ENCODE measurements around the gene ADAMTSL4. TPM values are rescaled to one million over a fixed set of nuclear protein-coding genes. Genes with fewer than 3 reads are reported as not detected.

Gene ADAMTSL4
- total RNA-seq, 1 experiment from 2014 or later, result not detected

DNA sequence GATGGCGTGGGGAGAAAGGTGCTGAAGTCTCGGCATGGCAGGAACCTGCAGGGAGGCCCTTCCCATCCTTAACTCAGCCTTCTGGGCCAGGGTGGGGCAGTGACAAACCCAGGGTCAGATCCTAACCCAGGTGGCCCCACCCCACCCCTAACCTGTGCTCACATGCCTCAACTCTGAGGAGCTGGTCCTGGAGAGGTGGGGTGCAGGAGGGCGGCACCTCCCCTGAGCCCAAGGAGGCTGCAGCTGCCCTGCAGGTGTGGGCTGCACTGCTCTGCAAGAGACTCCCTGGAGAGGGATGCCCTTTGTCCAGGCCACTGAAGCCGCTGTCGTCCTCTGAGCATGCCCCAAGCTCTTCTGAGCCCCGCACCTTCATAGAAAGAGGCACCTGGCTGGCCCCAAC is 15.2 kb upstream of the ADAMTSL4 start:
- DNase-seq (ENCODE audit: low spot score), result no peak

DNA sequence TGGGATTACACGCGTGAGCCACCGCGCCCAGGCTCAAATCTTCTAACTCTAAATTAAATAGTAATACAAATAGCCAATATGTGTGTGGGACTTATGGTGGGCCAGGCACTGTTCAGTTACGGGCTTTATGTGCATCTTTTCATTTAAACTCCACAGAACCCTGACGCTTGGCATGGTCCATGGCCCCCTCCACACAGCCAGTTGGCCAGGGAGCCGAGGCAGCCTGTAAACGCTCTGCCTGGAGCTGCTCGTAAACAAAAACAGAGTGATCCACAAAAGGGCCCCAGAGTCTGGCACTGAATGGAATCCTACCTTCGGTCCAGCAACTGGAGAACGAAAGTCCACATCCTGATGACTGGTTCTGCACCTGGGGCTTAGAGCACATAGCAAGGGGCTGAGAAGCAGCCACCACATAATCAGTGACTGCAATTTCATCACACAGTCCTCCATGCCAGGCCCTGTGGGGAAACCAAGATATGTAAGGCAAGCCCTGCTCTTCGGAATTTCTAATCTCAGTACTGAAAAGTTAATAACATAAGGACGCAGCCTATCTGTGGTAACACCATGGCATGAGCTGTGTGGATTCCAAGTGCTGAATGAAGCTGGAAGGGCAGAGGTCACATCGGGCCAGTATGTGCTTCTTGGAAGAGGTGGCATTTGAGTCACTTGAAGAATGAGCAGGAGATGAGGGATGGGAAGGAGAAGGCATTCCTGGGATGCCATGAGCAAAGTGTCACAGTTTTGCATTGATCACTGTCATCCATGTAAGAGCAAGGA is 13.5 kb upstream of the ADAMTSL4 start:
- DNase-seq (ENCODE audit: low spot score), result no peak

DNA sequence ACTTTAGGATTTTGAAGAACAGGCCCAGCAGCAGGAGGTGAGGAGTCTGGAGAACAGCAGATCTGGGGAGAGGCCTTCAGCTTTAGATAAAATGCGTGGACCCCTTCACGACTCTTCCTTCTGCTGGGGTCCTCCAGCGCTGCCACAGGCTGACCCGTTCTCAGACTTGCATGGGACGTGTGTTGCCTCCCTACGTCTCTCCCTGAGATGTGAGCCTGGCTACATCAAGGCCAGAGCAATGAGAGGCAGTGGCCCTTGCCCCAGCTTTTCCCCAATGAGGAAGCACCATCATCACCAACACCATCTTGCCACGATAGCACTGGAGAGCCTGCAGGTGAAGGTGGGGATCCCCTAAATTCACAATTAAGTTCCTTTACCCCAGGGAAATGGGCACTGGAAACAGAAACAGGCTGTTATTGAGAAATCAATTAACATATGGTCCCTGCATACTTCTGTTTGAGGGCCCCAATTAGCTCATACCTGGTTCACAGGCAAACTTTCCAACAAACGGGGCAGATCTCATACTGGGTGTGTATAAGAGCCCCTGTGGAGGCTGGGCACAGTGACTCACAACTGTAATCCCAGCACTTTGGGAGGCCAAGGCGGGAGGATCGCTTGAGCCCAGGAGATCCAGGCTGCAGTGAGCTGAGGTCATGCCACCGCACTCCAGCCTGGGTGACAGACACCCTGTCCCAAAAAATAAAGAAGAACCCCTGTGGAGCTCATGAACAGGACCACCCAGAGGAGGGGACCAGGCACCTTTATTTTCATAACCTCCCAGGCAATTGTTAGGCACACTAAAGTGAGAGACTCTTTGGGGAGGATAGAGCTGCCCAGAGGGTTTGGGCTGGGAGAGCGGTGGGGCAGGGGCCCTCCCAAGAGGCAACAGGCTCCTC is 12.1 kb upstream of the ADAMTSL4 start:
- no peak for DNase-seq (ENCODE audit: low spot score)

DNA sequence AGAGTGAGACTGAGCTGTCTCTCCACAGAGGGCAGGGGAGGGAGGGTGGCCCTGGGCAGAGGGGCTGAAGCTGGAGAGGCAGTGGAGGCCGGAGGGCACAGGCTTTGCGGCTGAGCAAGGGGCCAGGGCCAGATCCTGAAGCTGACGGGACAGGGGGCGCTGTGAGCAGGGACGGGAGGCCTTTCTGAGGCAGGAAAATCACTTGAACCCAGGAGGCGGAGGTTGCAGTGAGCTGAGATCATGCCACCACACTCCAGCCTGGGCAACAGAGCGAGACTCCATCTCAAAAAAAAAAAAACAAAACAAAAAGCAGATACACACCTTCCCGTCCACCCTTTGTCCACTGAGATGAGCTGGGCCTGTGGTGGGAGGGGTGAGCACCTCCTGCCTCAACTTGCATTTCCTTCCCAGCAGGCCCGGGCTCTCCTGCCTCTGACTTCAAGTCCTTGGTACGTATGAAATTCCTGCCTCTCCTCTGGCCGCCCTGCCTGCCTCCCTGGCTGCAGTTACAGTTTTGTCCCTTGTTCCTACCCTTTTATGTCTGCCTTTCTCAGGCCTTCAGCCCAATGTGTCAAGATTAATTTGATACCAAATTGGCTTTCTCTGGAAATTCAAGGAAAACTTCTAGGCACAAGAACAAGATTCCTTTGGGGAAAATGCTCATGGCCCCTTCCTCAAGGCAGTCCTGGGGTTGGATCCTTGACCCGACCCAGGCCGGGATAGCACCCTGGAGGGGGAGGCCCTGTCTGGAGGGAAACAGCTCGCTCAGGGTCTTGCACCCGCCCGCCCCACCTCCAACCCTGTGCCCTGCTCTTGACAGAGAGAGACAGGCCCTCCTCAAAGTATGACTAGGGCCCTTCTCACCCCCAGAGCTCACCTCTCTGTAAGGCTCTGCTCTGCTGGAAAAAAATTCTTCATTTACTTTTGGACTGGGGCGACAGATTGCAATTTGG is 11.2 kb upstream of the ADAMTSL4 start:
- no peak for DNase-seq (ENCODE audit: low spot score)

DNA sequence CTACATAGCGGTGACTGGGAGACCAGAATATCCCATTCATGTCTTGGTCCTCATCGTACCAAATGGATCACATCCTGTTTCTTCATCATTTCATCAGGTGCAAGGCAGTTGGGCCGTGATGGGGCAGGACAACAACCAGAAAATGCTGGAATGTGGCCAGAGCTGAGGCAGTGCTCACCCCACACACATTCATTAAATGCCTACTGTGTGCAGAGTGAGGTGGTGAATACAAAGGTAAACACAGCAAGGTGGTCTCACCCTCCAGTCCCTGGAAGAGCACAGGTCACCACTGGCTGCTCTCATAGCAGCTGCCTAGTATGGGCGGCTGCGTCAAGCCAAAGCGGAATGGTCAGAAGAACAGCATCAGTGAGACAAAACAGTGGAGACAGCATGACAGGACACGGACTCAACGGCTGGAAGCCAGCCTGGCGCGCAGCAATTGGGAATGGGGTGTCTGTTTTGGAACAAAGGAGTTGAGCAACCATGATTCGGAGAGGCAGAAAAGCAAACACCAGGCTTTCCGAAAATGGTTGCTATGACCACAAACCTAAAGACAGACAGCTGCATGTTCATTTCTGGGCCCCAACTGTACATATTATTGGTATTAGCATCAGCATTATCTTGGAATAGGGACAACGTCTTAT is 5.6 kb upstream of the ADAMTSL4 start:
- no peak for DNase-seq (ENCODE audit: low spot score)

DNA sequence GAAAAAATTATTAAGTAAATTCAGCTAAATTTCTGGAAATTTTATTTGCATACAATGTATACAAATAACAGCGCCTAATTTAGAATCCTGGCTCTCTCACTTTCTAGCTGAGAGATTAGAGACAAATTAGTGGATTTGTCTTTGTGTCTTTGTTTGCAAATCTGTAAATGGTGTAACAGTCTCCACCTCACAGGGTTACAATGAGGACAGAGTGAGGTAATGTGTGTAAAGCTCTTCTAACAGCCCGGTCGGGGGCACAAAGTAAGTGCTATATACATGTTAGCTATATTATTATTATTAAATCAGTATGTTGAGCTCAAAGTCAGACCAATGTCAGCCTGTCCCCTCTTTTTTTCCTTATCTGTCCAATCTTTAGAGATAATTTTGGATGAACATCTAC is 5.0 kb upstream of the ADAMTSL4 start:
- DNase-seq (ENCODE audit: low spot score), result no peak

DNA sequence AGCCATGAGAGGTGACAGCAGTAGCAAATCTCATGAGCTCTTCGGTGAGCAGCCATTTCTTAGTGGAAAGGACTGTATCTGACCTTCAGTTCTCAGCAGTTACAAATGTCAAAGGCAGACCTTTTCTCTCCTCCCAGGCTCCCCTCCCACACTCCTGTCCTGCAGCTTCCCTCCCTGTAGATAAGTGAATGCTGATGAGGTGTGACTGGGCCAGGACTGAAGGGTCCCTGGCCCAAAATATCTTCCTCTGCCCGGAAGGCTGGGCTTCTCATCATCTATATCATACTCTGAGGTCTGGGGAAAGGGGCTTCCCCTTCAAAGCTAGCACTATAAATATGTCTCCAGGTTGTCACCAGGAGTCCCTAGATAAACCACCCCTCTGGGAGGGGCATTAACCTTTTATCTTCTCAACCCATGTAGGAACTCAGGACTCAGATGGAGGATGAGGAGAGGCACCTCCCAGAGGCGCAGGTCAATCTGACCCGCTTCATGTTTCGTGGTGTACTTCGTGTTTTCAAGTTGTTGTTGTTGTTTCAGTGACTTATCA is 3.6 kb upstream of the ADAMTSL4 start:
- DNase-seq (ENCODE audit: low spot score), result no peak

DNA sequence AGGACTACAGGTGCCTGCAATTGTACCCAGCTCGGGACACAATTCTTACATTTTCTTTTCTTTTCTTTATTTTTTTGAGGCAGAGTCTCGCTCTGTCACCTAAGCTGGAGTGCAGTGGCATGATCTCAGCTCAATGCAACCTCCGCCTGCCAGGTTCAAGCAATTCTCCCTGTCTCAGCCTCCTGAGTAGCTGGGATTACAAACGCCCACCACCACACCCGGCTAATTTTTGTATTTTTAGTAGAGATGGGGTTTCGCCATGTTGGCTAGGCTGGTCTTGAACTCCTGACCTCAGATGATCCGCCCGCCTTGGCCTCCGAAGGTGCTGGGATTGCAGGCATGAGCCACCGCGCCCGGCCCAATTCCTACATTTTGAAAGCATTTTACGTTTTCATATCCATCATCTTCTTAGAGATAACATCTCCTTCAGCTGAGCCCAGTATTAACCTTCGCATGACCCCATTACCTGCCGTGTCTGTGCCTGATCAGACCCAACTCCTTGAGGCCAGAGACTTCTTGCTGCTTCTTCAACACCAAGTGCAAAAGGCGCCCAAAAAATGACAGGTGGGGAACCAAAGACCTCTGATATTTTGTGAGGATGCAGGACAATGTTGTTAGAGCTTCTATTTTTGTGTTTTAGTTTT is 2.8 kb upstream of the ADAMTSL4 start:
- no peak for DNase-seq (ENCODE audit: low spot score)

DNA sequence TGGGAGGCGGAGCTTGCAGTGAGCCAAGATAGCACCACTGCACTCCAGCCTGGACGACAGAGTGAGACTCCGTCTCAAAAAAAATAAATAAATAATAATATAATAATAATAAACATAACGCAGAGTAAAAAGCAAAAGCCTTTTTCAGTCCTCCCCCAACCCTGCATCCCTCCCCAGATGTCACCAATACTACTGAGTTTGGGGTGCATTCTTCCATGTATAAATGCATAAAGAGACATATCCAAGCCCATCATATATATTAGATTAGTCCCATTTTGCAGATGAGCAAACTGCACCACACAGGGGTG is 930 bp upstream of the ADAMTSL4 start:
- no peak for DNase-seq (ENCODE audit: low spot score)

DNA sequence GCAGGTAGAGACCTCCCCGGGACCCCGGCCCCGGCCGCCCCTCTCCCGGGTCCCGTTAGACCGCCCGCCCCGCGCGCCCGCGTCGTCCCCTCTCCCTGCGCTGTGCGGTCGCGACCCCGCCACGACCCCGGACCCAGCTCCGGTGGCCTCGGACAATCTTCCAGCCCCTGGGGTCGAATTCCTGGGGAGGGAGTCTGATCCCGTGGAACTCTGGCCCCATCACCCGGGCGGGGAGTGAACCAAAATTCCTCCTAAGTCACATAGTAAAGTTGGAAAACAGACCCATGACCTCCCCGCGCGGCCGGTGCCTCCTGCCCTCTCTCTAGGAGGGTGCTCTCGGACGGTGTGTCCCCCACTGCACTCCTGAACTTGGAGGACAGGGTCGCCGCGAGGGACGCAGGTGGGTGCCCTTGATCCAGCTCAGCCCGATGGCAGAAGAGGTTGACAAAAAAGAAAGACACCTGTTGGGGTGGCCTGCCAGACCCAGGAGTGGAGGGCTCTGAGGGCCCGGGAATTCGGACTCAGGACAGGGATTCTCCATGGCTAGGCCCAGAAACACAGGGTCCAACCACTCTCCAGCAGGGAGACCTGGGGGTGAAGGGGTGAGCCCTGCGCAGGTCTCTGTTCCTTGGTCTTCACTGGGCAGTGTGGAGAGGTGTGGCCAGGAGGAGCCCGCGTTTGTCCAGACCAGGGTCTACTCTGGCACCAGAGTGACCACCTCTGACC is 451 bp downstream of the ADAMTSL4 start:
- no peak for DNase-seq (ENCODE audit: low spot score)

DNA sequence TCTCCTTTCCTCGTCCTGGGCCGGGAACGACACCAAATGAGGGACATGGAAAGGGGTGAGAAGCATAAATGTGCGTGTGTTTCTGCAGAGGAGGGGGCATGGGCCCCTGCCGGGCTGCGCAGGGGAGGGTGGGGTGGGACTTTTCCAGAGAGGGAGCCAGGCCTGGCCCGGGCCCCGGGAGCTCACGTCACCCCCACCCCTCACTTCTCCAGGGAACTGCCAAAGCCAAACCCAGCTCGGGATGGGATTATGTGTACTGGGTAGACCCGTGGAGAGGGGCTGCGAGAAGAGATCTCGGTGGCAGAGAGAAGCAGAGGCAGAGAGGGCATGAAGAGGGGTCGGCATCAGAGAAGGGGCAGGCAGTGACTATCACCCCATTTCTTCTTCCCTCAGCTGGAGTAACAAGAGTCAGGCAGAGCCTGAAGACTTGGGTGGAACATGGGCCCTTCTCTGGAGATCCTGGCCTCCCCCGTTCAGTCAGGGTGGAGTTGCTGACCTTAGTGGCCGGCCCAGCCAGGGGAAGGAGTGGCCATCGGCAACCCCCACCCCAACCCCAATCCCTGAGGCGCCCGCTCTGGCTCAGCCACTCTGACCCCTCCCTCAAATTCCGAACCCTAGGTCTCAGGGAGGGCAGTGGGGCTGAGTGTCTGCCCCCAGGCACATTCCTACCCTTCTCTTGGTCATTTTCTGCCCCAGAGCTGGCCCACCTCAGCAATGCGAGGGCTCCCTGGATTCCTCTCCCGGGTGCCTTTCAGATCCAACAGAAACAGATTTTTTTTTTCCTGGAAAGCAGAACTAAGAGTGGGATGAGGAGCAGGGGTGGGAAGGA is 1.2 kb downstream of the ADAMTSL4 start:
- no peak for DNase-seq (ENCODE audit: low spot score)

DNA sequence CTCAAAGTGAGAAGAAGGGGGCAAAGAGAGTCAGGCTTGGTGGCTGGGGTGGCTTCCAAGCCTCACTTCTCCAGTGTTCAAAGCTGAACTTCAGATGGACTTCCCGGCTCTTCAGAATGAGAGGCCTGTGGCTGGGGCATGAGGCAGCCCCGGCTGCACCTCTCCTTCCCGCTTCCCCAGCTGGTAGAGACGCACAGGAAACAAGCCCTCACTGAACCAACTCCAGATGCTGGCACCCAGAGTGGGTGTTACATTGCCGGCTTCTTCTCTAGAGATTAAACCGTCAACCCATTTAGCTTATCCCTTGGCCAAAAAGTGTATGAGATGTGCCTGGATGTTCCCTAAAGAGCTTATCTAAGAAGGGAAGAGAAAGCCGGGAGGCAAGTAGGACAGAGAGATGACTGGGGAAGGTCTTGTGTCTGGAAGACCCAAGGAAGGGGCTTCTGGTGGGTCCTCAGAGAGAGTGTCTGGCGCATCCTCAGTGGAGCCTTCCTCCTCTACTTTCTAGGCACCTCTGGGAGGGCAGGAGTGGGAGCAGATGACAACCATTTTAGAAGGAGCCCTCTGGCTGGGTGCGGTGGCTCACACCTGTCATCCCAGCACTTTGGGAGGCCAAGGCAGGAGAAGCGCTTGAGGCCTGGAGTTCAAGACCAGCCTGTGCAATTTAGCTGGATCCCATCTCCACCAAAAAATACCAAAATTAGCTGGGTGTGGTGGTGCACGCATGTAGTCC is 2.0 kb downstream of the ADAMTSL4 start:
- DNase-seq (ENCODE audit: low spot score), result peak; percentile 7

DNA sequence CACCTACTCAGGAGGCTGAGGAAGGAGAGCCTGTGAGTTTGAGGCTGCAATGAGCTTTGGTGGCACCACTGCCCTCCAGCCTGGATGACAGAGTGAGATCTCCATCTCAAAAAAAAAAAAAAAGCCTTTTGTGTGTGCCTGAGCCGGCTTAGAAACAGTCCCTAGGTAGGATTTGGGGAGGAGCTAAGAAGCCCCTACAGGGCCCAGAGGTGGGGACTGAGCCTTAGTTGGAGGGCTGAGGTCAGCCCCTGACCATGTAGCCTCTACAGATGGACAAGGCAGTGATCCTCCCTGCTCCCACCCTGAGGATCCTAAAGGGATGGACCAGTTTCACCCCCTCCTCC is 2.5 kb downstream of the ADAMTSL4 start:
- DNase-seq (ENCODE audit: low spot score), result no peak

DNA sequence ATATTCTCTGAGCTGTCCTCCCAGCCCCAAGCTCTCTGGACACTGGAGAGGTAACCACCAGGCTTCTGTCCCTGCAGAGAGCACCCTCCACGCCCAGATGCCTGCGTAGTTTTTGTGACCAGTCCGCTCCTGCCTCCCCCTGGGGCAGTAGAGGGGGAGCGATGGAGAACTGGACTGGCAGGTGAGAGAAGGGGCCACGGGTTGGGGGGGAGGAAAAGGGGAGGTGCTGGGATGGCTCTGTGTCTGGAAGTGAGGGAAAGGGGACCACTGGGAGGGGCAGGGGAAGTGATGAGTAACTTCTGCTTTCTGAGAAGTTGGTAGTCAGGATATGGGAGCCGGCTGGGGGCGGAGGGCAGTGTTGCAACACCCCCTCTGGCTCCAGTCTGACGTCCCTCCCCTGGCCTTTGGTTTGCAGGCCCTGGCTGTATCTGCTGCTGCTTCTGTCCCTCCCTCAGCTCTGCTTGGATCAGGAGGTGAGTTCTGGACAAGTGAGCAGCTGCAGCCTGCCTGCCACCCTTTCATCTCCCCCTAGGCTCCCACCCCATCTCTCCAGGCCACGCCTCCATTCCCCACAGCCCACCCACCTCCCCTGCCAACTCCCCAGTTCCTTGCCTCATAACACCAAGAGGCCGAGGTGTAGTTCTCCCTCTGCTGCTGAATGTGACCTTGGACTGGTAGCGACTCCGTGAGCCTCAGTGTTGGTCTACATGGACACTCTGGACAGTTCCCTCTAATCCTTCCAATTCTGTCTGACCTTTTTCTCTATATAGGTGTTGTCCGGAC is 3.1 kb downstream of the ADAMTSL4 start:
- no peak for DNase-seq (ENCODE audit: low spot score)

DNA sequence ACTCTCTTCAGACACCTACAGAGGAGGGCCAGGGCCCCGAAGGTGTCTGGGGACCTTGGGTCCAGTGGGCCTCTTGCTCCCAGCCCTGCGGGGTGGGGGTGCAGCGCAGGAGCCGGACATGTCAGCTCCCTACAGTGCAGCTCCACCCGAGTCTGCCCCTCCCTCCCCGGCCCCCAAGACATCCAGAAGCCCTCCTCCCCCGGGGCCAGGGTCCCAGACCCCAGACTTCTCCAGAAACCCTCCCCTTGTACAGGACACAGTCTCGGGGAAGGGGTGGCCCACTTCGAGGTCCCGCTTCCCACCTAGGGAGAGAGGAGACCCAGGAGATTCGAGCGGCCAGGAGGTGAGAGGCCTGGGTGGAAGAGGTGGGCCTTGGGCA is 3.7 kb downstream of the ADAMTSL4 start:
- no peak for DNase-seq (ENCODE audit: low spot score)

DNA sequence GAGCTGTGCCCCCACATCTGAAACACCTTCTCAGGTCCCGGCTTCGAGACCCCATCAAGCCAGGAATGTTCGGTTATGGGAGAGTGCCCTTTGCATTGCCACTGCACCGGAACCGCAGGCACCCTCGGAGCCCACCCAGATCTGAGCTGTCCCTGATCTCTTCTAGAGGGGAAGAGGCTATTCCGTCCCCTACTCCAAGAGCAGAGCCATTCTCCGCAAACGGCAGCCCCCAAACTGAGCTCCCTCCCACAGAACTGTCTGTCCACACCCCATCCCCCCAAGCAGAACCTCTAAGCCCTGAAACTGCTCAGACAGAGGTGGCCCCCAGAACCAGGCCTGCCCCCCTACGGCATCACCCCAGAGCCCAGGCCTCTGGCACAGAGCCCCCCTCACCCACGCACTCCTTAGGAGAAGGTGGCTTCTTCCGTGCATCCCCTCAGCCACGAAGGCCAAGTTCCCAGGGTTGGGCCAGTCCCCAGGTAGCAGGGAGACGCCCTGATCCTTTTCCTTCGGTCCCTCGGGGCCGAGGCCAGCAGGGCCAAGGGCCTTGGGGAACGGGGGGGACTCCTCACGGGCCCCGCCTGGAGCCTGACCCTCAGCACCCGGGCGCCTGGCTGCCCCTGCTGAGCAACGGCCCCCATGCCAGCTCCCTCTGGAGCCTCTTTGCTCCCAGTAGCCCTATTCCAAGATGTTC is 4.3 kb downstream of the ADAMTSL4 start:
- DNase-seq (ENCODE audit: low spot score), result no peak

DNA sequence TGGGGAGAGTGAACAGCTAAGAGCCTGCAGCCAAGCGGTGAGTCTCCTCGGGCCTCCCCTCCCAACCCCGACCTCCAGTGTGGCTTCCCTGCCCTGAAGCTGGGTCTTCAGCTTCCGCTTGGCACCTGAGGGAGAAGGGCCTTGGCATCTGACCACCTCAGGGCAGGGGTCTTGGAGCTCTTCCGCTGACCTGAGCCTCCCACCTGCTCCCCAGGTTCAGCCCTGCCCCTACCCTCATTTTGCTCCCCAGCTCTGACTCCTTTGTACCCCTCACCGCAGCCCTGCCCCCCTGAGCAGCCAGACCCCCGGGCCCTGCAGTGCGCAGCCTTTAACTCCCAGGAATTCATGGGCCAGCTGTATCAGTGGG is 4.9 kb downstream of the ADAMTSL4 start:
- no peak for DNase-seq (ENCODE audit: low spot score)

Data from HT-29 (cell line).